Endothelial cell of coronary artery (primary cell): Measurements from ENCODE around the gene ZNHIT6. TPM values are rescaled to one million over a fixed set of nuclear protein-coding genes. Genes with fewer than 3 reads are reported as not detected.

Source experiments
- total RNA-seq: library from RNA; depleted of rRNA; stranded (reverse); fragments of >200 nt; gene quantifications from 2 replicates; pipeline ENCODE4 v1.2.3, GENCODE V29; 2014

The ZNHIT6 gene, protein sequence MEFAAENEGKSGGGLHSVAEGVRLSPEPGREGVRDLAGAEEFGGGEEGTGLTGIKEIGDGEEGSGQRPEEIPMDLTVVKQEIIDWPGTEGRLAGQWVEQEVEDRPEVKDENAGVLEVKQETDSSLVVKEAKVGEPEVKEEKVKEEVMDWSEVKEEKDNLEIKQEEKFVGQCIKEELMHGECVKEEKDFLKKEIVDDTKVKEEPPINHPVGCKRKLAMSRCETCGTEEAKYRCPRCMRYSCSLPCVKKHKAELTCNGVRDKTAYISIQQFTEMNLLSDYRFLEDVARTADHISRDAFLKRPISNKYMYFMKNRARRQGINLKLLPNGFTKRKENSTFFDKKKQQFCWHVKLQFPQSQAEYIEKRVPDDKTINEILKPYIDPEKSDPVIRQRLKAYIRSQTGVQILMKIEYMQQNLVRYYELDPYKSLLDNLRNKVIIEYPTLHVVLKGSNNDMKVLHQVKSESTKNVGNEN
- 12.2 and 13.6 TPM in 2 replicates for total RNA-seq

DNA sequence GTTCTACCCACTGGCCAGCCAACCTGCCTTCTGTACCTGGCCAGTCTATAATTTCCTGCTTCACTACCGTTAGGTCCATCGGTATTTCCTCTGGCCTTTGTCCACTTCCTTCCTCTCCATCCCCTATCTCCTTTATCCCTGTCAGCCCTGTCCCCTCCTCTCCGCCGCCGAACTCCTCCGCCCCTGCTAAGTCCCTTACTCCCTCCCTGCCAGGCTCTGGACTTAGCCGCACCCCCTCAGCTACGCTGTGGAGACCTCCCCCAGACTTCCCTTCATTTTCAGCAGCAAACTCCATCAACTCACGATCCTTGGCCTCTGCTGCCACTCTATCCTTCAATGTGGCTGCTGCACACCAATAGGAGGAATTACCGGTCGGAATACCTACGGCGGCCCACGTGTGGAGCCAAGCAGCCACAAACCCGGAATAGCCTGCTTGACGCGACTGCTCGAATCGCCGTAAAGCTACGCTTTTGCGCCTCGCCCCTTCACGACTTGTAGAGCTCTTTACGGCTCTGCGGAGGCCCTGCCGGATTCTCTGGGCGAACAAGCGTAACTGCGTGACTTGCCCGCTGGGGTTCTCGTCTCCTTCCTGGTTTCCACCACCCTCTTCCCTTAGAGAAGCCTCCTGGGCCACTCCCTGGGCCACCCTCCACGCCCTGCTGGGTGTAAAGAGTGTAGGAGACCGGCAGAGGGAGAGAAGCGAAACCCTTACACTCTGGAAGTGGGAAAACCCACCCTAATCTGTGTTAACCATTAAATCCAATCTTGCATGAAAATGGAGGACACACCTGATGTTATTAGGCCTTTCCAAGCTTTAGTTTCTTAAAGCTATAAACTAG lies at the start of gene ZNHIT6:
Gene ZNHIT6 (minus strand): TSS at position 444 of the 839 bp plus-strand sequence. CDS start 149 bp downstream, at position 295.

Other genes with a start within 250 kb of the ZNHIT6 start
- 34.7 and 53.8 TPM in 2 replicates for gene DDAH1, start 243.3 kb downstream of the ZNHIT6 start, total RNA-seq
- gene CCN1, start 127.7 kb downstream of the ZNHIT6 start, total RNA-seq: 65.0 and 199 TPM in 2 replicates